MCF 10A (cell line): ENCODE results near the gene PDZD7. TPM values are rescaled to one million over a fixed set of nuclear protein-coding genes. Genes with fewer than 3 reads are reported as not detected.

Source experiments
- BruUV-seq: library from RNA; stranded (reverse); fragments of 400-500 nt; replicated peaks from 2 replicates; lab custom pipeline; 2021; lab: Mats Ljungman, UMichigan
- CTCF ChIA-PET: fragments of 300-600 bp; sonication (Branson Sonifier 250); formaldehyde crosslinking; extraction: SDS; loops from one replicate; lab custom pipeline; 2021; ENCODE audit warnings: antibody characterized with exemption, inconsistent platforms; lab: Yijun Ruan, JAX
- POLR2A ChIA-PET: fragments of 300-600, 350-650 bp; sonication (Branson Sonifier 250); formaldehyde crosslinking; extraction: SDS; loops from one replicate; lab custom pipeline; 2020; ENCODE audit warnings: antibody characterized with exemption, inconsistent platforms; lab: Yijun Ruan, JAX
- DNase-seq: peaks from one replicate; pipeline ENCODE4 v3.0.0-alpha.2; 2018; ENCODE audit not compliant: unreplicated experiment
- H3K27ac Mint-ChIP-seq: one replicate; pipeline ENCODE4 v1.8.0; 2022; ENCODE audit warnings: mild to moderate bottlenecking, low read depth, mixed read lengths; ENCODE audit not compliant: unreplicated experiment
- H3K27me3 Mint-ChIP-seq: one replicate; pipeline ENCODE4 v1.8.0; 2022; ENCODE audit warnings: mixed read lengths; ENCODE audit not compliant: insufficient read depth, unreplicated experiment
- H3K36me3 Mint-ChIP-seq: one replicate; pipeline ENCODE4 v1.8.0; 2022; ENCODE audit warnings: mild to moderate bottlenecking, moderate library complexity, mixed read lengths; ENCODE audit not compliant: insufficient read depth, unreplicated experiment
- H3K4me1 Mint-ChIP-seq: one replicate; pipeline ENCODE4 v1.8.0; 2022; ENCODE audit warnings: mixed read lengths; ENCODE audit not compliant: insufficient read depth, unreplicated experiment
- H3K4me3 Mint-ChIP-seq: one replicate; pipeline ENCODE4 v1.8.0; 2022; ENCODE audit warnings: mild to moderate bottlenecking, moderate library complexity, mixed read lengths; ENCODE audit not compliant: unreplicated experiment
- H3K9me3 Mint-ChIP-seq: one replicate; pipeline ENCODE4 v1.8.0; 2022; ENCODE audit warnings: mixed read lengths; ENCODE audit not compliant: unreplicated experiment
- intact Hi-C: fragments of 100-400 bp; cut with micrococcal nuclease; formaldehyde crosslinking; loops from 2 replicates; pipeline ENCODE4 v1.14.1; 2022
- total RNA-seq: library from RNA; stranded (reverse); gene quantifications from 2 replicates; pipeline ENCODE4 v1.2.3, GENCODE V29; 2022
- TF ChIP-seq, protein P1 (sequence below): fragments of 200-600 bp; IDR thresholded peaks from one replicate; pipeline ENCODE4 v1.8.0; 2022; ENCODE audit warnings: antibody characterized with exemption, mild to moderate bottlenecking; ENCODE audit not compliant: unreplicated experiment

PDZD7 gene
- total RNA-seq, 1 experiment from 2014 or later, result 0.58 TPM

DNA sequence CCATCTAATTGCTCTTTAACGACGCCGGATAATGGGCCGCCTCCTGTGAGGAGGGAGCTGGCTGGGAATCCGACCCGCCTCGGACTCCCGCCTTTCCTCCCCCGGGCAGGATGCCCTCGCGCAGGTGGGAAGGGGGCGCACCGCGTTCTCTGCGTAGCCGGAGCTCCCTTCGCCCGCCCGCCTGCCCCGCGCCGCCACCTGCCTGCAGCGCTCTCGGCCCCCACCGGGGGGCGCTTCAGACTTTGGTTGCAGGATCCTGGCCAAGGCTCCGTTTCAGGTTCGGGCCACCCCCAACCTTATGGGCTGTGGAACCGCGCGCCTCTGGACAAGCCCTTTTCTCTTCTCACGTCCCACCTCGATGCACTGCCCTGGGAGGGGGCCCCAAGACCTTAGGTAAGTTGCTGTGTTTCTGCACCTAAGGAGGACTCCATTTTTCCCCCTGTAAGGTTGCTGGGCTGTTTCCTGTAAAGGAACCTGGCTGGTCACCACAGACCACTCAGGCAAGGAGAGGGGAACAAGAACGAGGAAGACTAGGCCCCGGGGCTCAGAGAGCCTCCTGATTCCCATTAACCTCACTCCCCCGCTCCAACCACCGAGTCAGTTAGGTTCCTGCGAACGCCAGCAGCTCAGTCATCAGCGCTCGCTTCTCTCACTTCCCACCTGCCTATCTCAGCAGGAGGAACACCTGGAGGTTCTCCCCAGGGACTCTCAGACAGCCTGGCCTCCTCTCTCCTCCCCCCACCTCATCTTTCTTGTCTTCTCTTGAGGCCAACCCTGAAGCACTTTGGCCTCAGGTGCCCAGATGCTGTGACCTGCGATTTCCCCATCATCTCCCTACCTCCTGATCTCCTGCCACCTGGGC, 19.5 kb upstream of the PDZD7 start:
- Mint-ChIP-seq H3K27me3 (no peaks in the 10 kb centered on the region), H3K9me3 (no peaks in the 10 kb centered on the region), H3K4me1 (peaks cover 8% of the 10 kb centered on the region), H3K27ac (no peak overlapping the region), H3K4me3 (peak overlapping the region; percentile 47), H3K36me3 (no peaks in the 10 kb centered on the region)
- POLR2A ChIA-PET, result interaction anchor here (0.8 to 5.9 kb wide), 7 partner anchors 8 to 91 kb away, joined by 3 to 71 read pairs (median 9); partner anchors contain the start of genes KAZALD1, PDZD7 and SFXN3
- CTCF ChIA-PET, result interaction anchor here (0.5 to 13.2 kb wide), 22 partner anchors 9 to 1695 kb away, joined by 3 to 234 read pairs (median 4); partner anchors contain the start of genes PDZD7 and SFXN3
- intact Hi-C loops, result loop anchor here (1.0 kb wide), 1 partner anchor 16 kb away; no protein-coding TSS in a partner anchor
- TF ChIP-seq, protein P1, sequence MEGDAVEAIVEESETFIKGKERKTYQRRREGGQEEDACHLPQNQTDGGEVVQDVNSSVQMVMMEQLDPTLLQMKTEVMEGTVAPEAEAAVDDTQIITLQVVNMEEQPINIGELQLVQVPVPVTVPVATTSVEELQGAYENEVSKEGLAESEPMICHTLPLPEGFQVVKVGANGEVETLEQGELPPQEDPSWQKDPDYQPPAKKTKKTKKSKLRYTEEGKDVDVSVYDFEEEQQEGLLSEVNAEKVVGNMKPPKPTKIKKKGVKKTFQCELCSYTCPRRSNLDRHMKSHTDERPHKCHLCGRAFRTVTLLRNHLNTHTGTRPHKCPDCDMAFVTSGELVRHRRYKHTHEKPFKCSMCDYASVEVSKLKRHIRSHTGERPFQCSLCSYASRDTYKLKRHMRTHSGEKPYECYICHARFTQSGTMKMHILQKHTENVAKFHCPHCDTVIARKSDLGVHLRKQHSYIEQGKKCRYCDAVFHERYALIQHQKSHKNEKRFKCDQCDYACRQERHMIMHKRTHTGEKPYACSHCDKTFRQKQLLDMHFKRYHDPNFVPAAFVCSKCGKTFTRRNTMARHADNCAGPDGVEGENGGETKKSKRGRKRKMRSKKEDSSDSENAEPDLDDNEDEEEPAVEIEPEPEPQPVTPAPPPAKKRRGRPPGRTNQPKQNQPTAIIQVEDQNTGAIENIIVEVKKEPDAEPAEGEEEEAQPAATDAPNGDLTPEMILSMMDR, result peak; percentile 85
- peak; percentile 64 for DNase-seq
- no TSS peak for BruUV-seq

DNA sequence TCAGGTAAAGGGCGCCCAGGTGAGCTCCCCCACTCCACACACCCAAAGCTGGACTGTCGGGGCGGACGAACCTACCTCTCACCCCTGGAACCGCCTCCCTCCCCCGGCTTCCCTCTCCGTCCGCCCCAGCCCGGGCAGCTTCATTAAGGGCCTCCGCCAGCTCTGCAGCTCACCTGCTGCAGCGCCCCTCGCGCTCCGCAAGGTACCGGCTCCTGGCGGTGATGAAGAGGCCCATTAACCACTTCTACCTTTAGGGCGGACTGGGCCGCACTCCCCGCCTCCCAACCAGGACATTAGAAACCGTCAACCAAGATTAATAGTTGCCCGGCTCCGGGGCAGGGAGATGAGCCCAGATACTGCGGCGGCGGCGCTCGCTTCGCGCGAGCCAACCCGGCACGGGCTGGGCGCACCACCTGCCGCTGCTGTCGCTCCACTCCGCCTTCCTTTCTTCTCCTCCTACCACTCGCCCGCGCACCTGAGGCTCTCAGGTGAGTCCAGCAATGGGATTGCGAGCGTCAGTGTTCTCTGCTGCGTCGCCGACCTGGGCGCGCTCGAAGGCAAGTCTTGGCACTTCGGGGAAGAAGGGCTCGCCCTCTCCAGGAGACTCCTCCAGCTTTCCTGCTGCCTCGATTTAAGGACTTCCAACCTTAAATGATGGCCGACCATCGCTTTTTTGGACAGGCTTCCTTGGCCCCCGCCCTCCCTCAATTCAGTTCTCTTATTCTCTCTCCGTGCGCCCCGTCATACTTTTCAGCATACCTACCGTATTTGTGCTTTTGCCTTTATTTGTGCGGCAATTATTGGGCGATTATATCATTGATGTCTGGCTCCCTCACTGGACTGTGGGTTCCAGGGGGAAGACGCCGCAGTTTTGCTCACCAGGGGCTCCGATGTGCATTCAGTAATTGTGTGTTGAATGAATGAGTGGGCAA, 17.3 kb upstream of the PDZD7 start:
- DNase-seq, result no peak
- TF ChIP-seq, protein P1, result no peak
- no TSS peak for BruUV-seq
- H3K27me3 Mint-ChIP-seq, result no peaks in the 10 kb centered on the region
- H3K9me3 Mint-ChIP-seq, result no peaks in the 10 kb centered on the region
- POLR2A ChIA-PET, result interaction anchor here (0.6 kb wide), 1 partner anchor 50 kb away, joined by 3 read pairs; no protein-coding TSS in a partner anchor
- CTCF ChIA-PET, result interaction anchor here (1.2 to 13.0 kb wide), 4 partner anchors 11 to 19 kb away, joined by 4 to 151 read pairs (median 23); no protein-coding TSS in a partner anchor
- H3K4me1 Mint-ChIP-seq, result peaks cover 15% of the 10 kb centered on the region
- intact Hi-C loops, result no loop called here
- H3K4me3 Mint-ChIP-seq, result no peak overlapping the region
- no peak overlapping the region for H3K27ac Mint-ChIP-seq
- no peaks in the 10 kb centered on the region for H3K36me3 Mint-ChIP-seq

DNA sequence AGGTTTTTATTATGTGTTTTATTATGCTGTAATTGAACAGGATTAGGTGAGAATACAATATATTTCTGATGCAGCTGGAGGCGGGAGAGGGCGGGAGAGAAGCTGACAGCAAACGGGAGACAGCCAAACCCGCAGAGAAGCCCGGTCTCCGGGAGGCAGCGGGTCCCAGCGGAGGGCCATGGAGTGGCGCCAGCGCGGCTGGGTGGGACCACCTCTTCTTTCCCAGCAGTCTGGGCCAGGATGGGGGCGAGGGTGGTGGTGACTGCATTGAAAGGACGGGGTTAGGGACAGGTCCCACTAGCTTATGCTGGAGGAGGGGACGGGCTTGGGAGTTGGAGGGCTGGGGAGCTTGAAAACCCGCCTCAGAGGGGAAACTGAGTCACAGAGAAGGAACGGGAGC, 16.3 kb upstream of the PDZD7 start:
- Mint-ChIP-seq H3K27me3 (no peaks in the 10 kb centered on the region), H3K4me1 (peaks cover 21% of the 10 kb centered on the region), H3K27ac (no peak overlapping the region), H3K4me3 (no peak overlapping the region), H3K9me3 (no peaks in the 10 kb centered on the region), H3K36me3 (no peaks in the 10 kb centered on the region)
- no TSS peak for BruUV-seq
- TF ChIP-seq, protein P1, result no peak
- ChIA-PET POLR2A (interaction anchor here (0.6 to 1.4 kb wide), 2 partner anchors 12 to 15 kb away, joined by 3 to 4 read pairs; no protein-coding TSS in a partner anchor), CTCF (interaction anchor here (0.7 to 1.8 kb wide), 3 partner anchors 12 to 20 kb away, joined by 3 to 5 read pairs (median 4); no protein-coding TSS in a partner anchor)
- DNase-seq, result no peak
- intact Hi-C loops, result no loop called here
